Mesendoderm (in vitro differentiated cells): ENCODE results near the gene UBASH3A.

Source experiments
- DNase-seq: peaks from one replicate; pipeline ENCODE4 v3.0.0; 2013
- H2AK5ac ChIP-seq: 2 replicates; pipeline ENCODE4 v1.6.1; 2013; ENCODE audit warnings: low read length, inconsistent platforms
- H2BK120ac ChIP-seq: 2 replicates; pipeline ENCODE4 v1.6.1; 2013; ENCODE audit warnings: low read depth, mild to moderate bottlenecking, low read length, moderate library complexity, mixed read lengths
- H2BK15ac ChIP-seq: replicated peaks from 2 replicates; pipeline ENCODE4 v1.6.1; 2013; ENCODE audit warnings: low read depth, mild to moderate bottlenecking, moderate library complexity
- H2BK5ac ChIP-seq: 2 replicates; pipeline ENCODE4 v1.6.1; 2013; ENCODE audit warnings: low read length, inconsistent platforms
- H3K18ac ChIP-seq: 2 replicates; pipeline ENCODE4 v1.6.1; 2013; ENCODE audit warnings: mild to moderate bottlenecking, low read length, mixed read lengths
- H3K23ac ChIP-seq: one replicate; pipeline ENCODE4 v1.6.1; 2013; ENCODE audit warnings: low read length
- H3K27ac ChIP-seq: 2 replicates; pipeline ENCODE4 v1.5.1; 2013; ENCODE audit warnings: low read depth, mild to moderate bottlenecking, inconsistent platforms, low read length, moderate library complexity
- H3K27me3 ChIP-seq: 2 replicates; pipeline ENCODE4 v1.6.1; 2013; ENCODE audit warnings: low read length, control low read depth, mild to moderate bottlenecking, inconsistent platforms; ENCODE audit not compliant: insufficient read depth, poor library complexity
- H3K36me3 ChIP-seq: 2 replicates; pipeline ENCODE4 v1.6.1; 2013; ENCODE audit warnings: low read length, inconsistent platforms; ENCODE audit not compliant: control insufficient read depth, insufficient read depth
- H3K4ac ChIP-seq: one replicate; pipeline ENCODE4 v1.6.1; 2013; ENCODE audit warnings: low read depth, mild to moderate bottlenecking, low read length, moderate library complexity
- H3K4me1 ChIP-seq: 2 replicates; pipeline ENCODE4 v1.6.1; 2013; ENCODE audit warnings: low read depth, low read length, inconsistent platforms; ENCODE audit not compliant: control insufficient read depth
- H3K4me2 ChIP-seq: 2 replicates; pipeline ENCODE4 v1.6.1; 2013; ENCODE audit warnings: low read length
- H3K4me3 ChIP-seq: 2 replicates; pipeline ENCODE4 v1.5.1; 2013; ENCODE audit warnings: mild to moderate bottlenecking, low read length
- H3K56ac ChIP-seq: one replicate; pipeline ENCODE4 v1.6.1; 2013; ENCODE audit warnings: low read length
- H3K79me1 ChIP-seq: 2 replicates; pipeline ENCODE4 v1.6.1; 2013; ENCODE audit warnings: low read length, inconsistent platforms
- H3K79me2 ChIP-seq: 2 replicates; pipeline ENCODE4 v1.6.1; 2013; ENCODE audit warnings: mild to moderate bottlenecking, low read length; ENCODE audit not compliant: control insufficient read depth, insufficient read depth
- H3K9ac ChIP-seq: 2 replicates; pipeline ENCODE4 v1.6.1; 2013; ENCODE audit warnings: low read length, inconsistent platforms
- H4K5ac ChIP-seq: one replicate; pipeline ENCODE4 v1.6.1; 2013; ENCODE audit warnings: low read length
- H4K8ac ChIP-seq: one replicate; pipeline ENCODE4 v1.6.1; 2013; ENCODE audit warnings: low read depth, mild to moderate bottlenecking, control low read depth, low read length, moderate library complexity
- WGBS: extraction: QIAGEN DNeasy Blood & Tissue Kit; methylation state at CpG from one replicate; pipeline ENCODE4 v1.1.7; 2013; ENCODE audit warnings: low lambda C conversion rate, missing lambda C conversion rate; ENCODE audit not compliant: insufficient coverage; ENCODE audit errors: extremely low coverage; 5-methylcytosine and 5-hydroxymethylcytosine counted together

Gene UBASH3A

GRCh38 chr21:42379426-42380215 is 24.1 kb upstream of the UBASH3A start:
- Histone ChIP-seq H3K27me3 (no peaks in the 10 kb centered on the region), H3K79me2 (no peaks in the 10 kb centered on the region), H2AK5ac (no peak overlapping the region), H2BK5ac (no peak overlapping the region), H3K23ac (no peak overlapping the region), H2BK120ac (no peak overlapping the region), H3K4me1 (no peaks in the 10 kb centered on the region), H4K8ac (no peak overlapping the region), H3K56ac (no peak overlapping the region), H3K36me3 (no peaks in the 10 kb centered on the region), H3K79me1 (no peaks in the 10 kb centered on the region), H2BK15ac (no peak overlapping the region), H3K27ac (no peak overlapping the region), H4K5ac (no peak overlapping the region), H3K4ac (no peak overlapping the region), H3K4me3 (no peak overlapping the region), H3K9ac (no peak overlapping the region), H3K18ac (no peak overlapping the region), H3K4me2 (no peak overlapping the region)
- no peak for DNase-seq
- no CpG with 5 or more reads among the region's 17 CpGs for WGBS

DNA sequence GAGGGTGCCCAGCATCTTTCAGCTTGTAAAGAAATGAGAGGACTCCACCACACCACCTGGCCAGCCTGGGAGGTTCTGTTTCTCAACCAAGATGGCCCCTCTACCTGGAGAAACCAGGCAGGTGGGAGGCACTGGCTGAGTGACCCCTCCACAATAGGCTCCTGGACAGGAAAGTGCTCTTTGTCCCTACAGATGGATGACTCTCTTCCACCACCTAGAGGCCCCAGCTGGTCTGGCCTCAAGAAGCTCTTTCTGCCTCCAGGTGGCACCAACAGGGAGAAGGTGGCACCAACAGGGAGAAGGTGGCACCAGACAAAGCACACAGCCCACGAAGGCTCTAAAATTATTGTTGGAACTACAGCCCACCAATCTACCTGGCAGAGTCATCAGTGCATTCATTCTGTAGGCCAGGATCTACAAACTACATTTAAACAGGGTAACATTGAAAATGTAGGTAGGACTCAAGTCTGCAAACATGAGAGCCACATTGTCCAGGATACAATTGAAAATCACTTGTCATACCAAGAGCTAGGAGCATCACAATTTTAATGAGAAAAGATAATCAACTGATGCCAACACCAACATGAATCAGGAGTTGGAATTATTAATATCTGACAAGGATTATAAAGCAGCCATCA is 22.2 kb upstream of the UBASH3A start:
- no peak overlapping the region for H3K4me3 ChIP-seq
- no peak overlapping the region for H2AK5ac ChIP-seq
- no peak overlapping the region for H2BK120ac ChIP-seq
- H2BK15ac ChIP-seq, result no peak overlapping the region
- no peaks in the 10 kb centered on the region for H3K79me1 ChIP-seq
- no peak overlapping the region for H3K23ac ChIP-seq
- peak; percentile 77 for DNase-seq
- no peak overlapping the region for H3K27ac ChIP-seq
- H4K8ac ChIP-seq, result no peak overlapping the region
- no peaks in the 10 kb centered on the region for H3K36me3 ChIP-seq
- H3K4ac ChIP-seq, result no peak overlapping the region
- no peak overlapping the region for H3K56ac ChIP-seq
- H4K5ac ChIP-seq, result no peak overlapping the region
- H3K9ac ChIP-seq, result no peak overlapping the region
- H3K4me2 ChIP-seq, result no peak overlapping the region
- no peak overlapping the region for H2BK5ac ChIP-seq
- no peaks in the 10 kb centered on the region for H3K27me3 ChIP-seq
- no peaks in the 10 kb centered on the region for H3K4me1 ChIP-seq
- no peaks in the 10 kb centered on the region for H3K79me2 ChIP-seq
- H3K18ac ChIP-seq, result no peak overlapping the region
- no CpG with 5 or more reads among the region's 1 CpG for WGBS

- Histone ChIP-seq H3K79me2 (no peaks in the 10 kb centered on the region), H3K56ac (no peak overlapping the region), H3K4me3 (no peak overlapping the region), H3K23ac (no peak overlapping the region), H3K4me2 (no peak overlapping the region), H3K4me1 (no peaks in the 10 kb centered on the region), H2AK5ac (no peak overlapping the region), H3K79me1 (no peaks in the 10 kb centered on the region), H2BK120ac (no peak overlapping the region), H4K8ac (no peak overlapping the region), H3K36me3 (no peaks in the 10 kb centered on the region), H2BK15ac (no peak overlapping the region), H3K18ac (no peak overlapping the region), H3K9ac (no peak overlapping the region), H4K5ac (no peak overlapping the region), H3K27ac (no peak overlapping the region), H3K4ac (no peak overlapping the region), H2BK5ac (no peak overlapping the region), H3K27me3 (no peaks in the 10 kb centered on the region)
- no peak for DNase-seq
- no CpG with 5 or more reads among the region's 6 CpGs for WGBS
These were observed 20.8 kb upstream of the UBASH3A start for GRCh38 chr21:42382915-42383314.

DNA sequence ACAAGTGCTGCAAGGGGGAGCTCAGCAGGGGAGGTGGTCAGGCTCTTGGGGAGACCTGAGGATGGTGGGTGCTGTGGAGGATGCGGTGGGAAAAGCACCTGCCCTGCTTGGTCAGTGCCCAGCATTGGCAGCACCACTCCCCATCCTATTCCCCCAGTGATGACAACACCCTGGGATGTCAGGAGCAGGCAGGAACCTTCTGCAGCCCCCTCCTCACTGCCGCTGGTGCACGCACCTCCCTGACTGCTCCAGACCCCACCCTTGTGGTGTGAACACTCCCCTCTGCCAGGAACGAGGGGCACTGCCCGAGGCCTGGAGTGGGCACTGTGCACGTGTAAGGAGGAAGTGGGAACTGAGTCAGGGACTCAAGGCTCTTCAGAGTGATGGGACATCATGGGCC is 20.4 kb upstream of the UBASH3A start:
- H2AK5ac ChIP-seq, result no peak overlapping the region
- DNase-seq, result no peak
- no peak overlapping the region for H3K4me2 ChIP-seq
- no peak overlapping the region for H4K5ac ChIP-seq
- H3K4ac ChIP-seq, result no peak overlapping the region
- no peak overlapping the region for H3K23ac ChIP-seq
- no peaks in the 10 kb centered on the region for H3K79me1 ChIP-seq
- no peak overlapping the region for H4K8ac ChIP-seq
- H3K27ac ChIP-seq, result no peak overlapping the region
- H3K27me3 ChIP-seq, result no peaks in the 10 kb centered on the region
- H3K79me2 ChIP-seq, result no peaks in the 10 kb centered on the region
- H3K4me1 ChIP-seq, result no peaks in the 10 kb centered on the region
- H3K56ac ChIP-seq, result no peak overlapping the region
- H3K18ac ChIP-seq, result no peak overlapping the region
- no peaks in the 10 kb centered on the region for H3K36me3 ChIP-seq
- no peak overlapping the region for H2BK120ac ChIP-seq
- H3K9ac ChIP-seq, result no peak overlapping the region
- no peak overlapping the region for H2BK5ac ChIP-seq
- H3K4me3 ChIP-seq, result no peak overlapping the region
- no CpG with 5 or more reads among the region's 6 CpGs for WGBS
- H2BK15ac ChIP-seq, result no peak overlapping the region

GRCh38 chr21:42384156-42384945 is 19.4 kb upstream of the UBASH3A start:
- WGBS, result no CpG with 5 or more reads among the region's 8 CpGs
- H2BK15ac ChIP-seq, result no peak overlapping the region
- H2BK5ac ChIP-seq, result no peak overlapping the region
- H4K5ac ChIP-seq, result no peak overlapping the region
- no peaks in the 10 kb centered on the region for H3K4me1 ChIP-seq
- no peak overlapping the region for H3K18ac ChIP-seq
- no peaks in the 10 kb centered on the region for H3K27me3 ChIP-seq
- DNase-seq, result no peak
- H4K8ac ChIP-seq, result no peak overlapping the region
- no peaks in the 10 kb centered on the region for H3K79me1 ChIP-seq
- H3K4me3 ChIP-seq, result no peak overlapping the region
- no peak overlapping the region for H3K4me2 ChIP-seq
- no peak overlapping the region for H3K4ac ChIP-seq
- no peaks in the 10 kb centered on the region for H3K79me2 ChIP-seq
- H3K56ac ChIP-seq, result no peak overlapping the region
- H3K23ac ChIP-seq, result no peak overlapping the region
- H3K9ac ChIP-seq, result no peak overlapping the region
- no peaks in the 10 kb centered on the region for H3K36me3 ChIP-seq
- H2AK5ac ChIP-seq, result no peak overlapping the region
- H2BK120ac ChIP-seq, result no peak overlapping the region
- H3K27ac ChIP-seq, result no peak overlapping the region
